Right lobe of liver (tissue), 4 donors: ENCODE measurements around the gene IGF2BP1.
"Not testable (repeated sequence)": the region's sequence is repeated elsewhere in the genome, so short reads cannot be mapped to it uniquely, and the experiment has no call there.

ENCODE experiments used
- CTCF ChIP-seq, 4 donors: fragments of 200-600 bp in 3 of 4; fragments of 450-650 bp in 1 of 4; IDR thresholded peaks; one replicate each; pipeline versions ENCODE4 v1.5.1 to v1.8.0; 2016 to 2022; ENCODE audit warnings: antibody characterized with exemption in 4 of 4, mild to moderate bottlenecking in 2 of 4
- POLR2A ChIP-seq: fragments of 450-650 bp; IDR thresholded peaks from one replicate; pipeline ENCODE4 v1.6.1; 2017; ENCODE audit warnings: antibody characterized with exemption, mild to moderate bottlenecking
- donor health status: DM: no; HTN: no; CAD: no.
- donor health status: DM: no; HTN: no; CAD: no.
- donor health status: DM: no; HTN: yes; CAD: no.

- not testable (repeated sequence) for TF ChIP-seq CTCF (IDR thresholded peaks at IDR 0.05); POLR2A
Observed at GRCh38 chr17:49026447-49026846, 29.3 kb downstream of the IGF2BP1 start.
